Measurements from ENCODE around the gene STT3B.

DNA sequence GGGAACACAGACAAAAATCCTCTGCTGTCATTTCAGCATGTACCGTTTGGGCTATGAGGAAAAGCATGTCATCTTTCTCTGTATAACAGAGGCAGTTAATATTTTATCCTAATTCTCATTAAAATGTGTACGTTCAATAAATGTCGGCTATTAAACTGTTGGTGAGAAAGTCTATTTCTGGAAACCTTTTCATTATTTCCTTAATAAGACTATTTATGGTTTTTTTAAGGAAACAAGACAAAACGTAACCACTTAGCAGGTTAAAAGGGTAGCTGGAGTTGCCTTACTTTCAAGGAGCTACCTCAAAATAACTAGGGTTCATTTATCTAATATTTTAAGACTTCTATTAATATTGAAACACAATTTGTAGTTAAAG is 1.8 kb upstream of the STT3B start:
- TF ChIP-seq, protein P1, sequence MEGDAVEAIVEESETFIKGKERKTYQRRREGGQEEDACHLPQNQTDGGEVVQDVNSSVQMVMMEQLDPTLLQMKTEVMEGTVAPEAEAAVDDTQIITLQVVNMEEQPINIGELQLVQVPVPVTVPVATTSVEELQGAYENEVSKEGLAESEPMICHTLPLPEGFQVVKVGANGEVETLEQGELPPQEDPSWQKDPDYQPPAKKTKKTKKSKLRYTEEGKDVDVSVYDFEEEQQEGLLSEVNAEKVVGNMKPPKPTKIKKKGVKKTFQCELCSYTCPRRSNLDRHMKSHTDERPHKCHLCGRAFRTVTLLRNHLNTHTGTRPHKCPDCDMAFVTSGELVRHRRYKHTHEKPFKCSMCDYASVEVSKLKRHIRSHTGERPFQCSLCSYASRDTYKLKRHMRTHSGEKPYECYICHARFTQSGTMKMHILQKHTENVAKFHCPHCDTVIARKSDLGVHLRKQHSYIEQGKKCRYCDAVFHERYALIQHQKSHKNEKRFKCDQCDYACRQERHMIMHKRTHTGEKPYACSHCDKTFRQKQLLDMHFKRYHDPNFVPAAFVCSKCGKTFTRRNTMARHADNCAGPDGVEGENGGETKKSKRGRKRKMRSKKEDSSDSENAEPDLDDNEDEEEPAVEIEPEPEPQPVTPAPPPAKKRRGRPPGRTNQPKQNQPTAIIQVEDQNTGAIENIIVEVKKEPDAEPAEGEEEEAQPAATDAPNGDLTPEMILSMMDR (IDR thresholded peaks at IDR 0.05) = no peak
- no peak for TF ChIP-seq POLR2A (IDR thresholded peaks at IDR 0.05)
